ENCODE results near the gene C16orf95.
"Not testable (repeated sequence)": the region's sequence is repeated elsewhere in the genome, so short reads cannot be mapped to it uniquely, and the experiment has no call there.

The C16orf95 gene

GRCh38 chr16:87316923-87317749 is at the start of gene C16orf95:
TSS of gene C16orf95 (minus strand) at chr16:87317392. CDS start at chr16:87317242, 150 bp downstream.
- peak; percentile 80 to 98 (median 93) for DNase-seq

GRCh38 chr16:87366930-87367329 is 49.7 kb upstream of the C16orf95 start:
- DNase-seq = no peak

GRCh38 chr16:87366288-87366687 is 49.1 kb upstream of the C16orf95 start:
- DNase-seq = no peak

GRCh38 chr16:87365021-87365713 is 48.0 kb upstream of the C16orf95 start:
- no peak for DNase-seq

- peak in 2 of 51 donors; percentile 6 to 9 for DNase-seq
These were observed 46.7 kb upstream of the C16orf95 start for GRCh38 chr16:87363771-87364455.

GRCh38 chr16:87362828-87363559 is 45.8 kb upstream of the C16orf95 start:
- DNase-seq = not testable (repeated sequence)

- no peak for DNase-seq
These were observed 44.9 kb upstream of the C16orf95 start for GRCh38 chr16:87361916-87362619.

GRCh38 chr16:87360862-87361610 is 43.8 kb upstream of the C16orf95 start:
- DNase-seq = no peak

GRCh38 chr16:87359121-87359520 is 41.9 kb upstream of the C16orf95 start:
- DNase-seq = no peak

GRCh38 chr16:87358696-87359095 is 41.5 kb upstream of the C16orf95 start:
- DNase-seq = no peak

- no peak for DNase-seq
These were observed 41.1 kb upstream of the C16orf95 start for GRCh38 chr16:87358250-87358649.

GRCh38 chr16:87356491-87356853 is 39.3 kb upstream of the C16orf95 start:
- no peak for DNase-seq

GRCh38 chr16:87353613-87354012 is 36.4 kb upstream of the C16orf95 start:
- no peak for DNase-seq

- no peak for DNase-seq
These were observed 35.6 kb upstream of the C16orf95 start for GRCh38 chr16:87352818-87353217.

GRCh38 chr16:87351320-87351698 is 34.1 kb upstream of the C16orf95 start:
- no peak for DNase-seq

- peak in 25 of 51 donors; percentile 3 to 69 (median 31) for DNase-seq
These were observed 33.6 kb upstream of the C16orf95 start for GRCh38 chr16:87350681-87351319.

- DNase-seq = no peak
These were observed 32.8 kb upstream of the C16orf95 start for GRCh38 chr16:87350031-87350430.

GRCh38 chr16:87348616-87349157 is 31.5 kb upstream of the C16orf95 start:
- DNase-seq = no peak

GRCh38 chr16:87347932-87348615 is 30.9 kb upstream of the C16orf95 start:
- no peak for DNase-seq

Data from hypothalamus (tissue), 51 donors.